Inflammatory macrophage (primary cell): ENCODE data around the gene NPAT.
A peak's percentile ranks its signal among the peaks of the same experiment; 100 is the strongest.

Experiments used
- DNase-seq, 2 donors: peaks; one replicate each; pipeline ENCODE4 v3.0.0-alpha.2; 2020 to 2022
- total RNA-seq, 18 experiments: gene quantifications; one replicate each; lab custom pipeline; 2026; ENCODE audit warnings: mixed read lengths in 6 of 18, inconsistent platforms in 2 of 18; lab: John Stamatoyannopoulos, UW

The NPAT gene
- 8.2 to 73.6 (median 35.0) reads per million in 18 experiments for total RNA-seq

GRCh38 chr11:108222574-108223347, at the start of gene NPAT, which contains the start of gene ATM:
NPAT (minus strand) TSS chr11:108222638; CDS start chr11:108222536, 102 bp downstream.
ATM (plus strand) TSS chr11:108223067; CDS start chr11:108227625, 4,558 bp downstream.
- DNase-seq: peak; percentile 100

DNA sequence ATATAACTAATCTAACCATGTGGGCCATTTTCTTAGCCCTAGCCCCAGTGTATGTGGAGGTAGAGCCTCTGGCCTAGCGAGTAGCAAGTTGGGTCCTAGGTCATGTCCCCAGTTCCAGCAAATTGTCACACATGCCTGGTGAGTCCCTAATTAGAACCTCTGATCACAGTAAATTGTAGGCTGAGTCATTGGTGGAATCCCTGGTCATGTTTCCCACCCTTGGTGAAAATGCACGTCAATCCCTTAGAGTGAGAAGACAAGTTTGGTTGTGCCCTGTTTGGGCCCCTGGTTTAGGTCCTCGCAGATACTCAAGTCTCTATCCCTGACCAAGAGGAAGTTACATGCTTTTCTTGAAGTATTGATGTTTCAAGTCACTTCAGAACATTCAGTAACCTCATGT, 47.1 kb upstream of the NPAT start:
- DNase-seq: no peak

GRCh38 chr11:108253176-108253575, 30.7 kb upstream of the NPAT start:
- DNase-seq: no peak

DNA sequence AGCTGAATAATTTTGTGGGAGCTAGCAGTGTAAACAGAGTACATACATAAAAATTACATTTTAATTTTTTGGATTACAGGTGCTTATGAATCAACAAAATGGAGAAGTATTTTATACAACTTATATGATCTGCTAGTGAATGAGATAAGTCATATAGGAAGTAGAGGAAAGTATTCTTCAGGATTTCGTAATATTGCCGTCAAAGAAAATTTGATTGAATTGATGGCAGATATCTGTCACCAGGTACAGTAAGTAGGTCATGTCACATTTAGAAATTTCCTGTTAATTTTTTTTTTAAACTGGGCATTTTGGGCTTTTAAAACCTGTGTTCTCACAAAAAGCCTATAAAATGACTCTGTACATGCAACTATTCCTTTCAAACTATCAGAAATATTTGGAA, 24.4 kb upstream of the NPAT start:
- no peak for DNase-seq

- no peak for DNase-seq
Observed at GRCh38 chr11:108246308-108246707, 23.9 kb upstream of the NPAT start.

GRCh38 chr11:108242422-108242821, 20.0 kb upstream of the NPAT start:
- DNase-seq: no peak

DNA sequence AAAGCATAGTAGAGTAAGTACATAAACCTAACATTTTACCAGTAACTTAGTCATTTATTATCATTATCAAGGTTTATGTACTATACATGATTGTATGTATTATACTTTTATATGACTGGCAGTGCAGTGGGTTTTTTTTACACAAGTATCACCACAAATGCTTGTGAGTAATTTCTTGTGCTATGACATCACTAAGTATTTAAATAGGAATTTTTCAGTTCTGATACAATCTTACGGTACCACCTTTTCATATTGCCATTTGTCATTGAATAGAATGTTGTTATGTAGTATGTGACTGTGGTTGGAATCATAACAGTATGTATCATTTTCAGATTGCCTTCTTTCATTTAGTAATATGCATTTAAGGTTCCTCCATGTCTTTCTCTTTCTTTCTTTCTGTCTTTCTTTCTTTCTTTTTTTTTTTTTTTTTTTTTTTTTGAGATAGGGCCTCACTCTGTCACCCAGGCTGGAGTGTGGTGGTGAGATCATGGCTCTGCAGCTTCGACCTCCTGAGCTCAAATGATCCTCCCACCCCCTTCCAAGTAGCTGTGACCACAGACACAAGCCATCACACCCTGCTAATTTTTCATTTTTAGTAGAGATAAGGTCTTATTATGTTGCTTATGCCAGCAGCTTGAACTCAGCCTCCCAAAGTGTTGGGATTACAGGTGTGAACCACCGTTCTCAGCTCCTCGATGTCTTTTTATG, 19.0 kb upstream of the NPAT start:
- DNase-seq: no peak

GRCh38 chr11:108239076-108239475, 16.6 kb upstream of the NPAT start:
- DNase-seq: no peak

DNA sequence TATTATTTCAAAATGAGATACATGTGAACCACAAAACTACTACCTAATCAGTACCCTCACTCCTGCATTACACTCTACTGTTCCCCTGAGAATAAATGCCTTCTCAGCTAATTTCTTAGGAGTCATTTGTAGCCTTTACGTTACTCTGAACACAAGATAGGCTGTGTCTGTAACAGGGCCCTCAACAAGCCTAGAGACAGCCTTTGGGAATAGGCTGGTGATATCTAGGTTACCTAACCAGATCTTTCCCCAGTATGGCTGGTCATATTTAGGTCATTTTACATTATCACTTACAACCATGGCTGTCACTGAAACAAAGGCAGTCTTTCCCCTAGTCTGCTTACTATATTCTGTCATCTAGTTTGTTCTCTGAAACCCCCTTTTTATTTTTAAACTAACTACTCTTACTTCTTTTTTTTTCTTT, 14.6 kb upstream of the NPAT start:
- no peak for DNase-seq

DNA sequence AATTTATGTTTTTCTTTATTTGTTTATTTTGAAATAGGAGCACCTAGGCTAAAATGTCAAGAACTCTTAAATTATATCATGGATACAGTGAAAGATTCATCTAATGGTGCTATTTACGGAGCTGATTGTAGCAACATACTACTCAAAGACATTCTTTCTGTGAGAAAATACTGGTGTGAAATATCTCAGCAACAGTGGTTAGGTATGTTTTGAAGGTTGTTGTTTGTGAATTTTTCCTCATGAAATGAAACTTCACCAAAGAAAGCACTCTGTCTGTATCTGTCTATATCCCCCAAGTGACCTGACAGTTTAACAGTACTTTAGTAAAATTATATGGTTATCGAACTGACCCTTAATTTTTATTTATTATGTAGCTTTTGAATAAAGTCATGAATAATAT, 13.2 kb upstream of the NPAT start:
- no peak for DNase-seq

- no peak for DNase-seq
Observed at GRCh38 chr11:108235192-108235591, 12.8 kb upstream of the NPAT start.

- no peak for DNase-seq
Observed at GRCh38 chr11:108233277-108233945, 11.0 kb upstream of the NPAT start.

DNA sequence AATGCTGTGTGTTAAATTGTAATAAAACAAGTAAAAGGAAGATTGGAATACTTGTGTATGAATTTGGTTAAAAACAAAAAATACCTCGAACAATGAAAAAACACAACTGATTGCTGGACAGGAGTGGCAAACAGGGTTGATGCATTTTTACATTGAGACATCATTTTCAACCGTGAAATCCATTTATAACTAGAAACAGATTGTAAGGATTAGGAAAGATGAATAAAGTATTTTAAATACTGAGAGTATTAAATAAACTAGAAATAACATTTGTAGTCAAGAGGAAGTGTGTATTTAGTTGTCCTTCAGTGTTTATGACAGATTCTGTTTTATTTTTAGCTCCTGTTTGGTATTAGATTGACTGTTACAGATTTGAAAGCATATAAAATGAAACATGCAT, 5.8 kb upstream of the NPAT start:
- DNase-seq: no peak

DNA sequence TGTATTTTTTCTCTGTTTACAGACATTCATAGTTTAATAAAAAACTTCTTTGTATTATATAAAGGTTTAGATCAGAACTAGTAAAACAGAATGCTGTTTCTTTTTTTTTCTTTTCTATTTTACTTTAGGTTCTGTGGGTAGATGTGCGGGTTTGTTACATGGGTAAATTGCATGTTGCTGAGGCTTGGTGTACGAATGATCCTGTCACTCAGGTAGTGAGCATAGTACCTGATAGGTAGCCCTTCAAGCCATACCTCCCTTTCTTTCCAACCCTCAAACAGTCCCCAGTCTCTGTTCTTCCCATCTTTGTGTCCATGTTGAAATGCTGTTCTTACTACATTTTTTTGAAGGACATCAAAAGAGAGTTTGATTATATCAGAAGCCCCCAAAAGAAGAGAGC, 3.6 kb upstream of the NPAT start:
- DNase-seq: no peak

DNA sequence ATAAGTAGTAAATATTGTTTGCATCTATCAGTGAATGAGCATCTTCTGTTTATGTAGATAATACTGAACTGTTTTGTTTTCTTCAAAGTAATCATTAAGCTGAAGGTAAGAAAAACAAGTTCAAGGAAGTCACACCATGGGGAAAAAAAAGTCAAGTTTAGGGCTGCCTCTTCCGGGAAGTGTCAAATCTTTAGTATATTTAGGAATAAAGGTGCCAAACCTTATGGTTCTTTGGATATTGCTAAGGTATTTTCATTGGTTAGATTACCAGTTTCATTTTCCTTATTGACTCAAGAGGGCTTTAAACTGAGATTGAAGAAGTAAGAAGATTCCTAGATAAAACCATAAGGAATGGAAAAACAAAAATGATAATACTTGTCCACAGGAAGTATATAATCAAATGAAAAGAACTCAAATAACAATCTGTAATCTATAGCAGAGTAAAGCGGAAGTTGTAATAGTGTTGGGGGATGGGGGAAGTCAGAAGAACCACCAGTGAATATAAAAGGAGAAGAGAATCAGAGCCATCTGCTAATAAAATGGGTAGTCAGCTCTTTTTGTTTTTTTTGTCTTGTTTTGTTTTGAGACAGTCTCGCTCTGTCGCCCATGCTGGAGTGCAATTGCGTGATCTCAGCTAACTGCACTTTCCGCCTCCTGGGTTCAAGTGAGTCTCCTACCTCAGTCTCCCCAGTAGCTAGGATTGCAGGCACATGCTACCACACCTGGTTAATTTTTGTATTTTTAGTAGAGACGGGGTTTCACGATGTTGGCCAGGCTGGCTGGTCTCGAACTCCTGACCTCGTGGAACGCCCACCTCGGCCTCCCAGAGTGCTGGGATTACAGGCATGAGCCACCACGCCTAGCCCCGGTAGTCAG, 2.7 kb upstream of the NPAT start:
- peak; percentile 55 to 77 for DNase-seq

DNA sequence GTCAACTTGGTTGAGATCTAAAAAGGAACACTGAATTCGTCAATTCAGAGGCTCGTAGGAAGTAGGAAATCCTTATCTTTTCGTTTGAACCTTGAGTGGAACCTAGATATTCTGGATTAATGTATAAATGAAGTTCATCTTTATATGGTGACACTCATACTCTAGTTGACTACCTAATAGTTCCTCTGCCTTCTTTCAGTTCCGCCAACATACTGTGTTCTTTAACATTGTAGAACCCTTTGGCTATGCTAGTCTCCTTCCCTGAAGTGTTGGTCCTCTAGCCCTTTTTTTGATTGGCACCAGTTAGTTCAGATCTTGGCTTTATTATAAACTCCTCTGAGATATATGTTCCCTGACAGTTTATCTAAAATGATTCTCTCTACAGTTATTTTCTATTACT, 1.9 kb upstream of the NPAT start:
- peak in 1 of 2 donors; percentile 22 for DNase-seq

- peak in 1 of 2 donors; percentile 17 for DNase-seq
Observed at GRCh38 chr11:108223348-108224149, 1.1 kb upstream of the NPAT start.

GRCh38 chr11:108221911-108222573, 396 bp downstream of the NPAT start:
- DNase-seq: no peak

- peak in 1 of 2 donors; percentile 8 for DNase-seq
Observed at GRCh38 chr11:108221371-108221770, 1.1 kb downstream of the NPAT start.

- peak in 1 of 2 donors; percentile 22 for DNase-seq
Observed at GRCh38 chr11:108220721-108221336, 1.6 kb downstream of the NPAT start.
